ENCODE data around the gene FOXL1.

GRCh38 chr16:86536621-86537020, 41.7 kb upstream of the FOXL1 start:
- TF ChIP-seq POLR2AphosphoS5 (IDR thresholded peaks at IDR 0.05; ENCODE audit: borderline replicate concordance, low read depth, low read length) (no peak), EZH2 (IDR thresholded peaks at IDR 0.05) (no peak), FOXP2 (optimal IDR thresholded peaks at IDR 0.05; ENCODE audit: control extremely low read depth, extremely low read length, insufficient read depth) (no peak)
